Duodenal mucosa (tissue), 2 donors: Measurements from ENCODE around the gene VSIG10.

Experiments used
- H3K27ac ChIP-seq: one replicate; pipeline ENCODE4 v1.7.0; 2013; ENCODE audit warnings: low read depth, low read length
- H3K27me3 ChIP-seq, 2 donors: one replicate each; pipeline ENCODE4 v1.7.0; 2013; ENCODE audit warnings: low read length in 2 of 2, control low read depth in 1 of 2; ENCODE audit not compliant: insufficient read depth in 2 of 2, control insufficient read depth in 1 of 2
- H3K36me3 ChIP-seq, 2 donors: one replicate each; pipeline ENCODE4 v1.7.0; 2013; ENCODE audit warnings: low read length in 2 of 2, control low read depth in 1 of 2; ENCODE audit not compliant: insufficient read depth in 2 of 2, control insufficient read depth in 1 of 2
- H3K4me1 ChIP-seq, 2 donors: one replicate each; pipeline ENCODE4 v1.7.0; 2013; ENCODE audit warnings: low read length in 2 of 2, control low read depth in 1 of 2; ENCODE audit not compliant: insufficient read depth in 2 of 2, control insufficient read depth in 1 of 2
- H3K4me3 ChIP-seq, 2 donors: one replicate each; pipeline ENCODE4 v1.7.0; 2013; ENCODE audit warnings: low read length in 2 of 2, low read depth in 1 of 2
- H3K9ac ChIP-seq, 2 donors: one replicate each; pipeline ENCODE4 v1.7.0; 2013; ENCODE audit warnings: low read length in 2 of 2, low read depth in 1 of 2
- H3K9me3 ChIP-seq, 2 donors: one replicate each; pipeline ENCODE4 v1.7.0; 2013; ENCODE audit warnings: low read length in 2 of 2, control low read depth in 1 of 2; ENCODE audit not compliant: control insufficient read depth in 1 of 2

VSIG10 gene, protein sequence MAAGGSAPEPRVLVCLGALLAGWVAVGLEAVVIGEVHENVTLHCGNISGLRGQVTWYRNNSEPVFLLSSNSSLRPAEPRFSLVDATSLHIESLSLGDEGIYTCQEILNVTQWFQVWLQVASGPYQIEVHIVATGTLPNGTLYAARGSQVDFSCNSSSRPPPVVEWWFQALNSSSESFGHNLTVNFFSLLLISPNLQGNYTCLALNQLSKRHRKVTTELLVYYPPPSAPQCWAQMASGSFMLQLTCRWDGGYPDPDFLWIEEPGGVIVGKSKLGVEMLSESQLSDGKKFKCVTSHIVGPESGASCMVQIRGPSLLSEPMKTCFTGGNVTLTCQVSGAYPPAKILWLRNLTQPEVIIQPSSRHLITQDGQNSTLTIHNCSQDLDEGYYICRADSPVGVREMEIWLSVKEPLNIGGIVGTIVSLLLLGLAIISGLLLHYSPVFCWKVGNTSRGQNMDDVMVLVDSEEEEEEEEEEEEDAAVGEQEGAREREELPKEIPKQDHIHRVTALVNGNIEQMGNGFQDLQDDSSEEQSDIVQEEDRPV

DNA sequence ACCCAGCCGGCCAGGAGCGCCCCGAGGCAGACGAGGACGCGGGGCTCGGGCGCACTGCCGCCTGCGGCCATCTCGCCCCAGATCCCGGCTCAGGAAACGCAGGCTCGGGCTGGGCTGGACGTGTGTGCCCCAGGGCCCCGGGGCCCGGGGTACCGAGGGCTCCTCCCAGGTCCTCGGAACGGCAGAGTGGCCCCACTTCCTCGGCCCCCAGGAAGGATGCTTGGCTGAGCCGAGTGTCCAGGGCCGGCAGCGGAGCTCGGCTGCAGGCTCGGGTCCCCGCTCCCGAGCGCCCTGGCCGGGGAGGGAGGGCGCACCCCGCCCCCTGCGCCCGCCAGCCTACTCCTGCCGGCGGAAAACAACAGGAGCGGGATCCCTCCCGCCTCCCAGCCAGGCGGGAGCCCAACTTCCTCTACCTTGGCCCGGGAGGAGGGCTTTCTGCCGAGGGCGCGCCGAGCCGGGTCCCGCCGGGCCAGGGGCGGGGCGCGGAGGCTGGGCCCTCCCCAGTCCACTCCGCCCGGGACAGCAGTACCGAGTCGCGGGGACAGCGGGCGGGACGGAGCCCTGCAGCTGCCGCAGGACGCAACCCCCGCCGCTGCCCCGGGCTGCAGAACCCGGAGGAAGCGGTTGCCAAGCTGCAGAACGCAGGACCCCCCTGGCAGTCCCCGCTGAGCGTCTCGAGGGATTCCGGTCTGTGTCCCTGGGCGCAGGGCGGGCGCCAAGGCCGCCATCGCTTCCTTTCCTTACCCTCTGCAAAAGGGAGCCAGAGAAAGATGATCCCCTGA is at the start of gene VSIG10:
Gene VSIG10, minus strand, starts transcription at position 411 of the 782 bp plus-strand sequence. Its CDS starts 340 bp downstream, at position 71.
- no peaks in the 10 kb centered on the region for H3K27me3 ChIP-seq
- H3K4me3 ChIP-seq = peak within 1 kb of the TSS; percentile 82 to 83
- peak within 1 kb of the TSS; percentile 75 to 81 for H3K9ac ChIP-seq

DNA sequence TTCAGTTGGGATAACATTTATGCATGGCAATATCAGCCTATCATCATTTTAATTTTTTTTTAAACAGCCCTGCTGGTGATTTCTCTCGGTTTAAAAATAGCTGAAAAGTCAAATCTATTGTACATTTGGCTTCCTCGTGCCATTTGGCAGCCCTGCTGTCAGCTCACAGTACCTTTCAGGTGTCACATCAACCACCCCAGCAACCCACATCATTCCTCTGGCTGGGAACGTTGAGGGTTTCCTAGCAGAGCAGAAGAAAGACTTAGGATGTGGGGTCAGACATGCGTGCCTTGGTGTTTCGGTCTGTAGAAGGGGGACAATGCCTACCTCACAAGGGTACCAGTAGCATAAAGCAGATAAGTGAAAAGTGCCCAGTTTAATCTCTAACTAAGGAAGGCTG is 47.9 kb upstream of the VSIG10 start:
- Histone ChIP-seq H3K4me1 (peaks cover 0 to 7% of the 10 kb centered on the region in 2 donors), H3K36me3 (peaks cover 21 to 50% of the 10 kb centered on the region in 2 donors), H3K27ac (no peak overlapping the region), H3K9ac (no peak overlapping the region), H3K9me3 (no peaks in the 10 kb centered on the region), H3K4me3 (no peak overlapping the region), H3K27me3 (no peaks in the 10 kb centered on the region)

More for the DNA sequence above, at the start of gene VSIG10:
- no peaks in the 10 kb centered on the region for H3K9me3 ChIP-seq
- peaks cover 15 to 17% of the 10 kb centered on the region in 2 donors for H3K4me1 ChIP-seq
- H3K27ac ChIP-seq = peak within 1 kb of the TSS; percentile 50
- H3K36me3 ChIP-seq = no peaks in the 10 kb centered on the region

DNA sequence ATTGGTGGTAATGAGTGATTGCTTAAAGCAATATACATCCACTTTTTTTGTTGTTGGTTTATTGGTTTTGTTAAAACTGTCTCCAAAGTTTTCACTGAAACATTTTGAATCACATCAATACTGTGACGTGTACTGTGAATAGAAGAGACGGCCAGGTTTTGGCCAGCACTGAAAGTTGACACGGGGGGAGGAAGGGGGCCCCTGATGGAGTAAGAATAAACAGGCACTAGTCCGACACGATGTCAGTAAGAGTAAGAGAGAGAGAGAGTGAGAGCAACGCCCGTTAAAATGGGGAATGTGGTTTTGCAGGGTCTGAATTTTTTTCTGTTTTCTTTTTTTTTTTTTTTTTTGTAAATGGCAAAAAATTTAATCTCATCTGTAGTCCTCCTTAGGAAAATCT is 46.8 kb upstream of the VSIG10 start:
- H3K4me3 ChIP-seq = no peak overlapping the region
- H3K27ac ChIP-seq = no peak overlapping the region
- H3K9ac ChIP-seq = no peak overlapping the region
- H3K4me1 ChIP-seq = peaks cover 0 to 7% of the 10 kb centered on the region in 2 donors
- H3K36me3 ChIP-seq = peaks cover 26 to 59% of the 10 kb centered on the region in 2 donors
- no peaks in the 10 kb centered on the region for H3K9me3 ChIP-seq
- no peaks in the 10 kb centered on the region for H3K27me3 ChIP-seq

DNA sequence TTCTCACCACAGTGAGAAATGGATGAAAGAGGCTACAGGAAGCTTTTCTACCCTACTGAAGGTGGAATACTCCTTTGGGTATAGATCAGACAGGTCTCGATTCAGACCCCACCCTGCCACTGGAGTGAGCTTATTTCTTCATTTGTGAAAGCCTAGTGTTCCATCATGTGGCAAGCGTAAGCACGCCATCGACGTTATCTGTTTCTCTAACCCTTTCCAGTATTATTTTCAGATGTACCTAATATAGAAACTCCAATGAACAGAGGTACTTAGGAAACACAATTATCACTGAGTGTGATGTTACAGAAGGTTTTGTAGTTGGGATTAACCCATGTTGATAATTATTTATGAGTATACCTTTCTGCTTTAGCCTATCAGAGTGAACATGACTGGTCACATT is 44.5 kb upstream of the VSIG10 start:
- Histone ChIP-seq H3K4me3 (no peak overlapping the region), H3K4me1 (peaks cover 0 to 4% of the 10 kb centered on the region in 2 donors), H3K27ac (no peak overlapping the region), H3K9ac (no peak overlapping the region), H3K27me3 (no peaks in the 10 kb centered on the region), H3K9me3 (no peaks in the 10 kb centered on the region), H3K36me3 (peaks cover 29 to 78% of the 10 kb centered on the region in 2 donors)

DNA sequence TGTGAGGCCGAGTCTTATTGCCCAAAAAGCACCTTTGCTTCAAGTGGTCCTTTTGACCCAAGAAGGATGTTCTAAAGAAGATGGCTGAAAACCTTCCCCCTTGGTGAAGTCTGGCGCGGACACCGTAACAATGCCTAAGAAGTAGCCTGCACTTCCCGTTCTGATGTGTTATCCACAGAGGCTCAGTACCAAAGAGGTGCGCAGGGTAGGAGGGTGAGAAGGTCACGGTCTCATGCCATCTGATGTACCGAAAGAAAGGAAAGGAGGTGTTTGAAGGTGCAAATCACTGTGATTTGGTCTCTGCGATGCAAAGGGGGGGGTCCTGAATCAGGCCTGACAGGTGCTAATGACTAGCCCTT is 42.0 kb upstream of the VSIG10 start:
- peaks cover 24 to 77% of the 10 kb centered on the region in 2 donors for H3K36me3 ChIP-seq

DNA sequence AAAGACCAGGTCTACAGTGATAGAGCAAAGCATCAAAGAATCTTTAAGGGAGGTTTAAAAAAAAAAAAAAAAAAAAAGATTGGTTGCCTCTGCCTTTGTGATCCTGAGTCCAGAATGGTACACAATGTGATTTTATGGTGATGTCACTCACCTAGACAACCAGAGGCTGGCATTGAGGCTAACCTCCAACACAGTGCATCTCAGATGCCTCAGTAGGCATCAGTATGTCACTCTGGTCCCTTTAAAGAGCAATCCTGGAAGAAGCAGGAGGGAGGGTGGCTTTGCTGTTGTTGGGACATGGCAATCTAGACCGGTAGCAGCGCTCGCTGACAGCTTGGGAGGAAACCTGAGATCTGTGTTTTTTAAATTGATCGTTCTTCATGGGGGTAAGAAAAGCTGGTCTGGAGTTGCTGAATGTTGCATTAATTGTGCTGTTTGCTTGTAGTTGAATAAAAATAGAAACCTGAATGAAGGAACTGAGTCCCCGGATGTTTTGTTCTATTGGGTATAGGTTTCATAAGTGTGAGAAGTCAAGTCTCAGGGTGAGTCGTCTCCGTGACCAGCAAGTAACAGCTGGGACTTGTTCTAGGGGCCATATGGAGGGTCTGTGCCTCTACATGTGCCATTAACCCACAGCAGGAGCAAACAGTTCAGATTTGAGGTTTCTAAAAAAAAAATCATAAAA is 41.4 kb upstream of the VSIG10 start:
- H3K27ac ChIP-seq = no peak overlapping the region
- H3K9me3 ChIP-seq = no peaks in the 10 kb centered on the region
- no peak overlapping the region for H3K9ac ChIP-seq
- no peak overlapping the region for H3K4me3 ChIP-seq
- H3K36me3 ChIP-seq = peaks cover 27 to 78% of the 10 kb centered on the region in 2 donors
- no peaks in the 10 kb centered on the region for H3K27me3 ChIP-seq
- H3K4me1 ChIP-seq = peaks cover 0 to 4% of the 10 kb centered on the region in 2 donors

More for the DNA sequence above, 42.0 kb upstream of the VSIG10 start:
- no peak overlapping the region for H3K9ac ChIP-seq
- H3K4me3 ChIP-seq = no peak overlapping the region
- no peaks in the 10 kb centered on the region for H3K9me3 ChIP-seq
- H3K4me1 ChIP-seq = peaks cover 0 to 4% of the 10 kb centered on the region in 2 donors
- no peaks in the 10 kb centered on the region for H3K27me3 ChIP-seq
- no peak overlapping the region for H3K27ac ChIP-seq

DNA sequence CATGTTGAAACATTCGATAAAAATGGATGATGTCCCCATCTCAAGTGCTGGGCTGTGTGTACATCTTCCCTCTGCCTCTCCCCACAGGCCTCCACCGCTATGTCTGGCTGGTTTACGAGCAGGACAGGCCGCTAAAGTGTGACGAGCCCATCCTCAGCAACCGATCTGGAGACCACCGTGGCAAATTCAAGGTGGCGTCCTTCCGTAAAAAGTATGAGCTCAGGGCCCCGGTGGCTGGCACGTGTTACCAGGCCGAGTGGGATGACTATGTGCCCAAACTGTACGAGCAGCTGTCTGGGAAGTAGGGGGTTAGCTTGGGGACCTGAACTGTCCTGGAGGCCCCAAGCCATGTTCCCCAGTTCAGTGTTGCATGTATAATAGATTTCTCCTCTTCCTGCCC is 40.7 kb upstream of the VSIG10 start:
- no peaks in the 10 kb centered on the region for H3K9me3 ChIP-seq
- H3K27ac ChIP-seq = no peak overlapping the region
- H3K27me3 ChIP-seq = no peaks in the 10 kb centered on the region
- peaks cover 33 to 82% of the 10 kb centered on the region in 2 donors for H3K36me3 ChIP-seq
- H3K9ac ChIP-seq = no peak overlapping the region
- H3K4me3 ChIP-seq = no peak overlapping the region
- H3K4me1 ChIP-seq = peaks cover 0 to 4% of the 10 kb centered on the region in 2 donors

DNA sequence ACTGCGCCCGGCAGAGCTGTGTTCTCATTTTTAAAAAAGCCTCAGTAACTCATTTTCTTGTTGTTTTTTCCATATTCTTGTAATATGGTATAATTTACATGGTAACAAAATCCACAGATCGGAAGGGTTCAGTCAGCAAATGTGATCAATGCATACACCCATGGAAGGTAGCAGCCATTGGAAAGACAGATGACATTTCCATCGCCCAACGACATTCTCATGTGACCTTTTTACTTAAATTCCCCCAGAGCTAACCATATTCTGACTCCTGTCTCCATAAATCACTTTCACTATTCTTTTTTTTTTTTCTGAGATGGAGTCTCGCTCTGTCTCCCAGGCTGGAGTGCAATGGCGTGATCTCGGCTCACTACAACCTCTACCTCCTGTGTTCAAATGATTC is 37.0 kb upstream of the VSIG10 start:
- Histone ChIP-seq H3K9me3 (no peaks in the 10 kb centered on the region), H3K36me3 (peaks cover 33 to 69% of the 10 kb centered on the region in 2 donors), H3K27me3 (no peaks in the 10 kb centered on the region), H3K9ac (no peak overlapping the region), H3K27ac (no peak overlapping the region), H3K4me1 (peaks cover 4 to 13% of the 10 kb centered on the region in 2 donors), H3K4me3 (no peak overlapping the region)

DNA sequence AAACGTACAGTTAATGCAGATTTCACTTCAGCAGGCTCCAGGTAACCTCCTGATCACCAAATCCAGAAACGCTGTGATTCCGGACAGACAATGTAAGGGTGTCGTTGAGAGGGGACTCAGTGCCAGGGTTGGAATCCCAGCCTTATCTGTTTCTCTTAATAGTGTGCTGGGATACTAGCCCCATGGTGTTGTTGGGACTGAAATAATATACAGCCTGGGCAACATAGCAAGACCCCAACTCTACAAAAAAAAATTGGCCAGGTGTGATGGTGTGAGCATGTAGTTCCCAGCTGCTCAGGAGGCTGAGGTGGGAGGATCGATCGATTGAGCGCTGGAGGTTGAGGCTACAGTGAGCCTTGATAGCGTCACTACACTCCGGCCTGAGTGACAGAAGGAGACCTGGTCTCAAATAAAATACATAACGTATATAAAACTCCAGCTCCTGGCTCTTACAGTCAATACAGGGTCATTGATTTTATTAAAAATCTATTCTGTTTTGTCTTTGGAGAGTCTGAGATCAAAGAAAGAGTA is 33.4 kb upstream of the VSIG10 start:
- Histone ChIP-seq H3K9ac (peak overlapping the region; percentile 85 to 89), H3K36me3 (peaks cover 20 to 35% of the 10 kb centered on the region in 2 donors), H3K4me3 (peak overlapping the region; percentile 90 to 95), H3K27me3 (no peaks in the 10 kb centered on the region), H3K4me1 (peaks cover 8 to 13% of the 10 kb centered on the region in 2 donors), H3K9me3 (no peaks in the 10 kb centered on the region), H3K27ac (peak overlapping the region; percentile 86)
